ENCODE data around the gene TOM1L1.

The TOM1L1 gene

DNA sequence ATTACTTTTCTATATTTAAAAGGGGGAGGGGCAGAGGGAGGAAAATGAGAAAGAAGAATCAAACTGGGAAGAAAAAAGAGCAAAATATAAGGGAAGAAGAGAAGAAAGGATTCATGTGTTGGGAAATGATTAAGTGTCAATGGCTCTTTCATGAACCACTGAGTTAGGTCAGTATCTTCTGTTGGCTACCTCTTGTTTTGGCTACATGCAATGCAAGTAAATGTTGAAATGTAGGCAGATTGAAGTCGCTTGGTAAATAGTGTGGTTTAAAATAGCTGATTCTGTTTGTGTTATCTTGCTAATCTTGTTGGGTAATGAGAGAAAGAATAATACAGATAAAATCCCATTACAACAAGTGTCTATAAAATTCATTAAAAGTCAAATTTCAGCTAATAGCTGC, 40.6 kb downstream of the TOM1L1 start:
- no peaks in the 10 kb centered on the region for H3K27me3 ChIP-seq (ENCODE audit: control insufficient read depth, insufficient read depth, low read length)
- WGBS (ENCODE audit: insufficient coverage, insufficient read length) = no CpG with 5 or more reads among the region's 1 CpG
- H3K9me3 ChIP-seq (ENCODE audit: control insufficient read depth, insufficient read depth, low read length) = no peaks in the 10 kb centered on the region
- DNase-seq (ENCODE audit: low read depth, low spot score) = no peak
- peaks cover 13% of the 10 kb centered on the region; the same call in 1 of the 2 replicates for H3K36me3 ChIP-seq (ENCODE audit: control insufficient read depth, insufficient read depth, low read length)
- H3K4me3 ChIP-seq (ENCODE audit: low read length) = no peak overlapping the region
- H3K4me1 ChIP-seq (ENCODE audit: control insufficient read depth, insufficient read depth, low read length) = no peaks in the 10 kb centered on the region
- no peak overlapping the region for H3K27ac ChIP-seq (ENCODE audit: low read length)

DNA sequence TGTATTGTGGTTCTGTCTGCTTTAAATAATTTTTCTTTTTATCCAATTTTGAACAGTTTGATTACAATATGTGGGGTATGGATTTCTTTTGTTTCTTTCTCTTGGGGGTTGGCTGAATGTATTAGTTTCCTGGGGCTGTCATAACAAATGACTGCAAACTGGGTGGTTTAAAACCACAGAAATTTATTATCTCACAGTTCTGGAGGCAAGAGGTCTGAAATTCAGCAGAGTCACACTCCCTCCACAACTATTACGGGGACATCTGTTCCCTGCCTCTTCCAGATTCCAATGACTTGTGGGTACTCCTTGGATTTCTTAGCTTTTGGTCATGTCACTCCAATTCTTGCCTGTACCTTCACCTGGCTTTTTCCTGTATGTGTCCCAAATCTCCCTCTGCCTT, 44.1 kb downstream of the TOM1L1 start:
- Histone ChIP-seq H3K27me3 (ENCODE audit: control insufficient read depth, insufficient read depth, low read length) (no peaks in the 10 kb centered on the region), H3K9me3 (ENCODE audit: control insufficient read depth, insufficient read depth, low read length) (no peaks in the 10 kb centered on the region), H3K36me3 (ENCODE audit: control insufficient read depth, insufficient read depth, low read length) (peaks cover 5% of the 10 kb centered on the region; the same call in 1 of the 2 replicates), H3K4me1 (ENCODE audit: control insufficient read depth, insufficient read depth, low read length) (no peaks in the 10 kb centered on the region), H3K4me3 (ENCODE audit: low read length) (no peak overlapping the region), H3K27ac (ENCODE audit: low read length) (no peak overlapping the region)
- no CpG with 5 or more reads among the region's 1 CpG for WGBS (ENCODE audit: insufficient coverage, insufficient read length)
- no peak for DNase-seq (ENCODE audit: low read depth, low spot score)

DNA sequence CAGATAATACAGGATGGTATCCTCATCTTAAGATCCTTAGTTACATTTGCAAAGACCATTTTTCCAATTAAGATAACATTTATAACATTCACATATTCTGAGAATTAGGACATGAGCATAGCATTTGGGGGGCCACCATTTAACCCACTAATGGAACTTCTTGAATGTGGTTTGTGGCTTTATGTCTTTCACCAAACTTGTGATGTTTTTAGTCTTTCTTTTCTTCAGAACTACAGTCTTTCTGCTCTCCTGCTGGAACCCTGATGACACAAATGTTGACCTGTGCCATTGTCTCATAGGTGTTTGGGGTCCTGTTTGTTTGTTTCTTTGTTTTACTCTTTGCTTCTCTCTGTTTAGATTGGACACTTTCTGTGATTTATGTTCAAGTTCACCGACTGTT, 44.6 kb downstream of the TOM1L1 start:
- no peaks in the 10 kb centered on the region for H3K27me3 ChIP-seq (ENCODE audit: control insufficient read depth, insufficient read depth, low read length)
- no peaks in the 10 kb centered on the region for H3K4me1 ChIP-seq (ENCODE audit: control insufficient read depth, insufficient read depth, low read length)
- no peak overlapping the region for H3K27ac ChIP-seq (ENCODE audit: low read length)
- H3K4me3 ChIP-seq (ENCODE audit: low read length) = no peak overlapping the region
- DNase-seq (ENCODE audit: low read depth, low spot score) = no peak
- no CpG with 5 or more reads among the region's 1 CpG for WGBS (ENCODE audit: insufficient coverage, insufficient read length)
- no peaks in the 10 kb centered on the region for H3K9me3 ChIP-seq (ENCODE audit: control insufficient read depth, insufficient read depth, low read length)
- peaks cover 5% of the 10 kb centered on the region; the same call in 1 of the 2 replicates for H3K36me3 ChIP-seq (ENCODE audit: control insufficient read depth, insufficient read depth, low read length)

DNA sequence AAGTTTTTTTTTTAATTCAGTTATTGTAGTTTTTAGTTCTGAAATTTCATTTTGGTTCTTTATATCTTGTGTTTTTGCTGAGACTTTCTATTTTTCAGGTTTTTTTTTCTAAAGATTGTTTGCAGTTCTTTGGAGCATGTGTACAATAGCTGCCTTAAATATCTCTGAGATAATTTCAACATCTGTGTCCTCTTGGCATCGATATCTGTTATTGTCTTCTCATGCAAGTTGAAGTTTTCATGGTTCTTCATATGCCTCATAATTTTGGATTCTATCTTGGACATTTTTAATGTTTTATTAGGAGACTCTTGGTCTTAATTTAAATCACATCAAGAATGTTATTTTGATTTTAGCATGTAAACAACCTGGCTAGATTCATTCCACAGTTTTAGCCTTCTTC, 45.0 kb downstream of the TOM1L1 start:
- Histone ChIP-seq H3K36me3 (ENCODE audit: control insufficient read depth, insufficient read depth, low read length) (peaks cover 5% of the 10 kb centered on the region; the same call in 1 of the 2 replicates), H3K27ac (ENCODE audit: low read length) (no peak overlapping the region), H3K9me3 (ENCODE audit: control insufficient read depth, insufficient read depth, low read length) (no peaks in the 10 kb centered on the region), H3K4me1 (ENCODE audit: control insufficient read depth, insufficient read depth, low read length) (no peaks in the 10 kb centered on the region), H3K4me3 (ENCODE audit: low read length) (no peak overlapping the region), H3K27me3 (ENCODE audit: control insufficient read depth, insufficient read depth, low read length) (no peaks in the 10 kb centered on the region)
- DNase-seq (ENCODE audit: low read depth, low spot score) = no peak
- WGBS (ENCODE audit: insufficient coverage, insufficient read length) = no CpG with 5 or more reads among the region's 1 CpG

DNA sequence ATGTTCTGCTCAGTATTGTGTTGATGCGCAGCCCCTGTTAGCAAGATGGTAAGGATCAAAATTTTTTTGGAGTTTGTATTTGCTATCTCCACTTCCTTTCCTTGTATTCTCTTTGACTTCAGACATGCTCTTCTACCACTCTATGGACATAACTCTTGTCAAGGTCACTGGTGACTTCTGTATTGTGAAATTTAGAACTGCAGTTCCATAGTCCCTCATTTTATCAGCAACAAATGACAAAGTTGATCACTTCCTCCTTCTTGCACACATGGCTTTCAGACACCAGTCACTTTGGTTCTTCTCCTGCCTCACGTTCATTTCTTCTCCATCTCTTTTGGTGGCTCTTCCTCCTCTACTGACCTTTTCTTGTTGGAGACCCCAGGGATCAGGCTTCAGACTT, 46.7 kb downstream of the TOM1L1 start:
- Histone ChIP-seq H3K27ac (ENCODE audit: low read length) (no peak overlapping the region), H3K4me3 (ENCODE audit: low read length) (no peak overlapping the region), H3K36me3 (ENCODE audit: control insufficient read depth, insufficient read depth, low read length) (peaks cover 8% of the 10 kb centered on the region; the same call in 1 of the 2 replicates), H3K9me3 (ENCODE audit: control insufficient read depth, insufficient read depth, low read length) (no peaks in the 10 kb centered on the region), H3K4me1 (ENCODE audit: control insufficient read depth, insufficient read depth, low read length) (no peaks in the 10 kb centered on the region), H3K27me3 (ENCODE audit: control insufficient read depth, insufficient read depth, low read length) (no peaks in the 10 kb centered on the region)
- no CpG with 5 or more reads among the region's 2 CpGs for WGBS (ENCODE audit: insufficient coverage, insufficient read length)
- DNase-seq (ENCODE audit: low read depth, low spot score) = no peak

DNA sequence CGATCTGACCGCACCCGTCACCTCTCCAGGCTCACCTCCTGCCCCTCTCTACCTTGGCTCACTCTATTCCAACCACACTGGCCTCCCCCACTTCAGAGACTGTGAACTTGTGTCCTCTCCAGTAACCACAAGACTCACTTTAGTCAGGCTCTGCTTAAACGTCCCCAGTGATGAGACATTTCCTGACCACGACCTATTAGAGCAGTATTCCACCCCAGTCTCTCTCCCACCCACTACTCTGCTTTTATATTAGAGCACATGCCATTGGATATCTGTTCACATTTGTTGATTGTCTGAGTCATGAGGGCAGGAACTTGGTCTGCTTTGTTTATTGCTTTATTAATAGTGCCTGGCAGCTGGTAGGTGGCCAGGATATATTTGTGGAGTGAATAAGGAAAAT, 47.7 kb downstream of the TOM1L1 start:
- no peak for DNase-seq (ENCODE audit: low read depth, low spot score)
- Histone ChIP-seq H3K36me3 (ENCODE audit: control insufficient read depth, insufficient read depth, low read length) (peaks cover 13% of the 10 kb centered on the region; the same call in 1 of the 2 replicates), H3K9me3 (ENCODE audit: control insufficient read depth, insufficient read depth, low read length) (no peaks in the 10 kb centered on the region), H3K27me3 (ENCODE audit: control insufficient read depth, insufficient read depth, low read length) (no peaks in the 10 kb centered on the region), H3K4me3 (ENCODE audit: low read length) (no peak overlapping the region), H3K4me1 (ENCODE audit: control insufficient read depth, insufficient read depth, low read length) (no peaks in the 10 kb centered on the region), H3K27ac (ENCODE audit: low read length) (no peak overlapping the region)
- no CpG with 5 or more reads among the region's 5 CpGs for WGBS (ENCODE audit: insufficient coverage, insufficient read length)

DNA sequence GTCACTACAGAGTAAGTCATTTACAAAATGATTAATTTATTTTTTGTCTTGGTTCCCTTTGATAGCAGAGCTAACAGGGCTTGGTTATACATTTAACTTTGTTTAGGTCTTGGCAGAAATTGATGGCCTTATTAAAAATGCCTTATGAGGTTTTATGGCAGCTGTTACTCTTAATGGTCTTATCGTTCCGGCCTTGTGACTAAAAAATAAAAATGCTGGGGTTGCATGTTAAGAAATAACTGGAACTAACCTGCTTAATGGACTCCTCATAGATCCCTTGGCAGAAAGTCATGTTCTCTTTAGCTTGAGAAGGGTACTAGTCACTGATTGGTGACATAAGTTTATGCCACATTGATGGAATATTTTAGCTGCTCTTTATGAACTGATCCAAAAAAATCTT, 49.5 kb downstream of the TOM1L1 start:
- no peak for DNase-seq (ENCODE audit: low read depth, low spot score)
- Histone ChIP-seq H3K4me3 (ENCODE audit: low read length) (no peak overlapping the region), H3K27ac (ENCODE audit: low read length) (no peak overlapping the region), H3K27me3 (ENCODE audit: control insufficient read depth, insufficient read depth, low read length) (no peaks in the 10 kb centered on the region), H3K36me3 (ENCODE audit: control insufficient read depth, insufficient read depth, low read length) (peaks cover 17% of the 10 kb centered on the region; the same call in 1 of the 2 replicates), H3K4me1 (ENCODE audit: control insufficient read depth, insufficient read depth, low read length) (no peaks in the 10 kb centered on the region), H3K9me3 (ENCODE audit: control insufficient read depth, insufficient read depth, low read length) (no peaks in the 10 kb centered on the region)
- no CpG with 5 or more reads among the region's 2 CpGs for WGBS (ENCODE audit: insufficient coverage, insufficient read length)

DNA sequence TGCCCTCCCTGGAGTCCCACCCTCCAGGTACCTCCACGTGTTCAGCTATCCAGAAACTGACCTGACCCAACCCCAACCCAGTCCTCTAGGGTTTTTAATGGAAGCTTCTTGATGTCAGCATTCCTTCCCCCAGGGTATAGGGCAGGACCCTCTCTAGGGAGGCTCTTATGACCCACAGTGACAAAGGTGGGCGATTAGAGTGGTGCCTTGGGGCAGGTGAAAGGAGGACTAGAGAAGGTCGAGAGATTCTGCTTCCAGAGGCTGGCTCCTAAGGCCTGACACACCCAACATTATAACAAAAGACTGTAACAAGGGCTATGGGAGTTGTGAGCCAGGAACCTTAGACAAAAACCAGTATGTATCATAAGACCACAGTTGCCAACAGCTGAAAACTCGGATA, 50.6 kb downstream of the TOM1L1 start:
- Histone ChIP-seq H3K4me3 (ENCODE audit: low read length) (no peak overlapping the region), H3K27ac (ENCODE audit: low read length) (no peak overlapping the region), H3K36me3 (ENCODE audit: control insufficient read depth, insufficient read depth, low read length) (peaks cover 17% of the 10 kb centered on the region; the same call in 1 of the 2 replicates), H3K9me3 (ENCODE audit: control insufficient read depth, insufficient read depth, low read length) (no peaks in the 10 kb centered on the region), H3K4me1 (ENCODE audit: control insufficient read depth, insufficient read depth, low read length) (no peaks in the 10 kb centered on the region), H3K27me3 (ENCODE audit: control insufficient read depth, insufficient read depth, low read length) (no peaks in the 10 kb centered on the region)
- no CpG with 5 or more reads among the region's 4 CpGs for WGBS (ENCODE audit: insufficient coverage, insufficient read length)
- DNase-seq (ENCODE audit: low read depth, low spot score) = no peak

DNA sequence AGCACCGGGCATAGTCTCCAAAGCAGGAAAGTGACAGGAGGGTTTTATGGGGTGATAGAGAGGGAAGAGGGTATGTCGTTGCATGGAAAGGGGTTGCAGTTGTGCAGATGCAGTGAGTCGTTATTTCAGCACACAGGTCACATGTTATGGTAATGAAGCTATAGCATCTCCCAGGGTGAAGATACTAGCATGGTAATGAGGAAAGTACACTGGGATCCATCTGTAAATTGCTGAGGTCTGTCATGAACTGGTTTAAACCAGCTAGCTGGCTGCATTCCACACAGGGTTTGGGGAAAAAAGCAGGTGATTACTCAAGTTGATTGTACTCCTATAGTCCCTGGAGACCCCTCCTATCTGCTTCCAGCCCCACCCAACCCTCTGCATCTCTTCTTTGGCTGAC, 56.1 kb downstream of the TOM1L1 start:
- Histone ChIP-seq H3K27me3 (ENCODE audit: control insufficient read depth, insufficient read depth, low read length) (no peaks in the 10 kb centered on the region), H3K9me3 (ENCODE audit: control insufficient read depth, insufficient read depth, low read length) (no peaks in the 10 kb centered on the region), H3K36me3 (ENCODE audit: control insufficient read depth, insufficient read depth, low read length) (peaks cover 9% of the 10 kb centered on the region; the same call in 1 of the 2 replicates), H3K27ac (ENCODE audit: low read length) (no peak overlapping the region), H3K4me3 (ENCODE audit: low read length) (no peak overlapping the region), H3K4me1 (ENCODE audit: control insufficient read depth, insufficient read depth, low read length) (no peaks in the 10 kb centered on the region)
- no peak for DNase-seq (ENCODE audit: low read depth, low spot score)
- 100% methylated on average over 1 of the region's 3 CpGs for WGBS (ENCODE audit: insufficient coverage, insufficient read length)

DNA sequence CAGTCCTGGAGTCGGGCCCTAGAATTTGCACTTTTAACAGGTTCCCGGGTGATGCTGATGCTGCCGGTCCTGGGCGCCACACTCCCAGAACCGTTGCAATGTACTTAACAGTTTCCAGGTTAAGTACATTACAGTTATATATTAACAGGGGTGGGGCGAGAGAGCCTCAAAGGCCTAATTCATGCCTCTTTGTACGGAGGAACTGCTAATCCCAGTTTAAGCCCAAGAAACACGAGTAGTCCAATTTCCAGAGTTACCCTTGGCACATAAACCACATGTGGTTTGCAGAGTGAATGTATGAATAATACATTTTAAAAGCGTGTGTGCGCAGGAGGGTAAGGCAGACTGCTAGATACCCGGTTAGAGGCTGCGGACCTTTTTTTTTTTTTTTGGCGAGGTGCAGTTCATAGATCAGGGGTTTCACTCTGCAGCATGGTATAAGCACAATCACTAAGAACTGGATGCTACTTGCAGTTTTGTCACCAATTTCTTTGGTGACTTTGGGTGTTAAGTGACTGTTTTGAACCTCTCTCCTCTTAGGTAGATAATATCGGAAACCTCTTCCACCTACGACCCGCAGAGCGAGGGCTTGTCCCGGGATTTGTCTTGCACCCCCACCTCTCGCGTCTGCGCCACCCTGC, 67.1 kb downstream of the TOM1L1 start:
- no peaks in the 10 kb centered on the region for H3K9me3 ChIP-seq (ENCODE audit: control insufficient read depth, insufficient read depth, low read length)
- no CpG with 5 or more reads among the region's 21 CpGs for WGBS (ENCODE audit: insufficient coverage, insufficient read length)
- H3K4me1 ChIP-seq (ENCODE audit: control insufficient read depth, insufficient read depth, low read length) = no peaks in the 10 kb centered on the region
- H3K4me3 ChIP-seq (ENCODE audit: low read length) = peak overlapping the region; percentile 81
- H3K27ac ChIP-seq (ENCODE audit: low read length) = no peak overlapping the region
- H3K36me3 ChIP-seq (ENCODE audit: control insufficient read depth, insufficient read depth, low read length) = no peaks in the 10 kb centered on the region
- no peak for DNase-seq (ENCODE audit: low read depth, low spot score)
- H3K27me3 ChIP-seq (ENCODE audit: control insufficient read depth, insufficient read depth, low read length) = no peaks in the 10 kb centered on the region

All from iPS DF 6.9 (cell line).